Osteoblast (primary cell): ENCODE results near the gene LIPC. TPM values are rescaled to one million over a fixed set of nuclear protein-coding genes. Genes with fewer than 3 reads are reported as not detected.

Source experiments
- DNase-seq: peaks from one replicate; pipeline ENCODE4 v3.0.0; 2011; ENCODE audit warnings: low spot score, mixed read lengths; ENCODE audit not compliant: insufficient read length; ENCODE audit errors: missing footprints
- H2AFZ ChIP-seq: 2 replicates; pipeline ENCODE4 v1.6.0; 2011; ENCODE audit warnings: mild to moderate bottlenecking, low read length
- H3K27ac ChIP-seq: 2 replicates; pipeline ENCODE4 v1.5.1; 2011; ENCODE audit warnings: mild to moderate bottlenecking, low read depth, low read length, moderate library complexity
- H3K27me3 ChIP-seq: 2 replicates; pipeline ENCODE4 v1.6.0; 2012; ENCODE audit warnings: mild to moderate bottlenecking, control low read depth, inconsistent platforms, low read length, moderate library complexity; ENCODE audit not compliant: insufficient read depth
- H3K36me3 ChIP-seq: 2 replicates; pipeline ENCODE4 v1.5.1; 2011; ENCODE audit warnings: mild to moderate bottlenecking, low read length, control low read depth, moderate library complexity; ENCODE audit not compliant: insufficient read depth
- H3K4me1 ChIP-seq: 2 replicates; pipeline ENCODE4 v1.5.1; 2011; ENCODE audit warnings: mild to moderate bottlenecking, low read length, control low read depth, moderate library complexity; ENCODE audit not compliant: insufficient read depth
- H3K4me2 ChIP-seq: 2 replicates; pipeline ENCODE4 v1.6.0; 2011; ENCODE audit warnings: mild to moderate bottlenecking, low read length; ENCODE audit not compliant: insufficient read depth
- H3K4me3 ChIP-seq: fragments of 200-600 bp; sonication (generic); 3 replicates; pipeline ENCODE4 v1.5.1; 2012; ENCODE audit warnings: mild to moderate bottlenecking, low read length, inconsistent platforms; ENCODE audit not compliant: insufficient read depth
- H3K79me2 ChIP-seq: 2 replicates; pipeline ENCODE4 v1.6.0; 2012; ENCODE audit warnings: mild to moderate bottlenecking, low read length, control low read depth, inconsistent platforms; ENCODE audit not compliant: insufficient read depth
- H3K9me3 ChIP-seq: 2 replicates; pipeline ENCODE4 v1.5.1; 2011; ENCODE audit warnings: low read depth, low read length, control low read depth
- H4K20me1 ChIP-seq: 2 replicates; pipeline ENCODE4 v1.6.0; 2012; ENCODE audit warnings: mild to moderate bottlenecking, low read length, control low read depth; ENCODE audit not compliant: insufficient read depth
- CTCF ChIP-seq: IDR thresholded peaks from 2 replicates; pipeline ENCODE4 v1.5.1; 2011; ENCODE audit warnings: mild to moderate bottlenecking, low read depth, low read length, moderate library complexity; ENCODE audit errors: extremely low read depth
- total RNA-seq: library from RNA; depleted of rRNA; stranded (reverse); fragments of >200 nt; gene quantifications from 2 replicates; pipeline ENCODE4 v1.2.3, GENCODE V29; 2012

The LIPC gene
- total RNA-seq, 1 donor, result 1.1 TPM

DNA sequence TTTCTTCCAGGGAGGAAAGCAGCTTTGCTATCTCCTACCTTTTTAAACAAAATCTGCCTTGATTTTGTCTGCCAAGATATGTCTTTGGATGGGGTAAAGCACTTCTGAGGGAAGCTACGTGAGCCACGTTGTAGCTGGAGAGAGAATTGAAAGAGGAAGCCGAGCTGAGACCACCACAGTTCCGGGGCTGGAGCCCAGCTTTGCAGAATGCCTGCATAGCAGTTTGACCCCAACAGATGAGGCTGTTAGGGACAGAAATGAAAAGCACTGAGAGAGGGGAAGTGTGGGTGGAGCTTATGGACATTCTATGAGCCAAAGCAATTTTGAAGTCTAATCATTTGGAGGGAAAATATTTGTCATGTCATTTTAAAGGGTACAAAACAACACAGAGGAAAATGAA is 45.4 kb downstream of the LIPC start:
- Histone ChIP-seq H3K79me2 (no peaks in the 10 kb centered on the region), H3K4me1 (peaks cover 15% of the 10 kb centered on the region), H3K27me3 (no peaks in the 10 kb centered on the region), H3K4me2 (no peak overlapping the region), H4K20me1 (no peaks in the 10 kb centered on the region), H3K27ac (no peak overlapping the region), H3K36me3 (no peaks in the 10 kb centered on the region), H3K4me3 (no peak overlapping the region), H3K9me3 (no peaks in the 10 kb centered on the region), H2AFZ (no peak overlapping the region)
- no peak for DNase-seq
- no peak for TF ChIP-seq CTCF

GRCh38 chr15:58478035-58478434 is 46.2 kb downstream of the LIPC start:
- H3K27me3 ChIP-seq, result no peaks in the 10 kb centered on the region
- TF ChIP-seq CTCF, result no peak

GRCh38 chr15:58478579-58478978 is 46.8 kb downstream of the LIPC start:
- Histone ChIP-seq H3K4me1 (peaks cover 4% of the 10 kb centered on the region), H3K27me3 (no peaks in the 10 kb centered on the region), H3K9me3 (no peaks in the 10 kb centered on the region), H3K4me2 (no peak overlapping the region), H3K36me3 (no peaks in the 10 kb centered on the region), H3K4me3 (no peak overlapping the region), H2AFZ (no peak overlapping the region), H3K27ac (no peak overlapping the region), H3K79me2 (no peaks in the 10 kb centered on the region), H4K20me1 (no peaks in the 10 kb centered on the region)
- TF ChIP-seq CTCF, result no peak
- no peak for DNase-seq

More at GRCh38 chr15:58478035-58478434, 46.2 kb downstream of the LIPC start:
- DNase-seq, result no peak
- Histone ChIP-seq H2AFZ (no peak overlapping the region), H3K79me2 (no peaks in the 10 kb centered on the region), H3K4me2 (no peak overlapping the region), H4K20me1 (no peaks in the 10 kb centered on the region), H3K9me3 (no peaks in the 10 kb centered on the region), H3K4me3 (no peak overlapping the region), H3K4me1 (peaks cover 10% of the 10 kb centered on the region), H3K36me3 (no peaks in the 10 kb centered on the region), H3K27ac (no peak overlapping the region)

GRCh38 chr15:58479941-58480340 is 48.1 kb downstream of the LIPC start:
- H3K4me3 ChIP-seq, result no peak overlapping the region
- TF ChIP-seq CTCF, result no peak
- H2AFZ ChIP-seq, result no peak overlapping the region
- peaks cover 3% of the 10 kb centered on the region for H3K4me1 ChIP-seq
- DNase-seq, result no peak
- H3K79me2 ChIP-seq, result no peaks in the 10 kb centered on the region
- H3K4me2 ChIP-seq, result no peak overlapping the region
- H3K9me3 ChIP-seq, result no peaks in the 10 kb centered on the region
- no peaks in the 10 kb centered on the region for H3K27me3 ChIP-seq
- no peaks in the 10 kb centered on the region for H4K20me1 ChIP-seq
- H3K27ac ChIP-seq, result no peak overlapping the region
- H3K36me3 ChIP-seq, result no peaks in the 10 kb centered on the region
